ENCODE data around the gene CACNA1H.

The CACNA1H gene

DNA sequence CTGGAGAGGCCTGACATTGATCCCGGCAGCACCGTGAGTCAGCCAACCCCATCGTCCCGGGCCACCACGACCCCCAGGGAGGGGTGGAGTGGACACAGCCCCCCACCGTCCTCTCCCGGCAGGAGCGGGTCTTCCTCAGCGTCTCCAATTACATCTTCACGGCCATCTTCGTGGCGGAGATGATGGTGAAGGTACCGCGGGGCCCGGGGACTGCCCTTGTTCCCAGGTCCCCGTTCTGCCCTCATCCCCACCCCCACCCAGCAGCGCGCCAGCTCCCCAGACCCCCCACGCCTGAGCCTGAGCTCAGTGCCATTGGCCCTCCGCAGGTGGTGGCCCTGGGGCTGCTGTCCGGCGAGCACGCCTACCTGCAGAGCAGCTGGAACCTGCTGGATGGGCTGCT is 57.6 kb downstream of the CACNA1H start:
- no peak for DNase-seq (ENCODE audit: low read depth in 2 of 2, low spot score in 1 of 2)

DNA sequence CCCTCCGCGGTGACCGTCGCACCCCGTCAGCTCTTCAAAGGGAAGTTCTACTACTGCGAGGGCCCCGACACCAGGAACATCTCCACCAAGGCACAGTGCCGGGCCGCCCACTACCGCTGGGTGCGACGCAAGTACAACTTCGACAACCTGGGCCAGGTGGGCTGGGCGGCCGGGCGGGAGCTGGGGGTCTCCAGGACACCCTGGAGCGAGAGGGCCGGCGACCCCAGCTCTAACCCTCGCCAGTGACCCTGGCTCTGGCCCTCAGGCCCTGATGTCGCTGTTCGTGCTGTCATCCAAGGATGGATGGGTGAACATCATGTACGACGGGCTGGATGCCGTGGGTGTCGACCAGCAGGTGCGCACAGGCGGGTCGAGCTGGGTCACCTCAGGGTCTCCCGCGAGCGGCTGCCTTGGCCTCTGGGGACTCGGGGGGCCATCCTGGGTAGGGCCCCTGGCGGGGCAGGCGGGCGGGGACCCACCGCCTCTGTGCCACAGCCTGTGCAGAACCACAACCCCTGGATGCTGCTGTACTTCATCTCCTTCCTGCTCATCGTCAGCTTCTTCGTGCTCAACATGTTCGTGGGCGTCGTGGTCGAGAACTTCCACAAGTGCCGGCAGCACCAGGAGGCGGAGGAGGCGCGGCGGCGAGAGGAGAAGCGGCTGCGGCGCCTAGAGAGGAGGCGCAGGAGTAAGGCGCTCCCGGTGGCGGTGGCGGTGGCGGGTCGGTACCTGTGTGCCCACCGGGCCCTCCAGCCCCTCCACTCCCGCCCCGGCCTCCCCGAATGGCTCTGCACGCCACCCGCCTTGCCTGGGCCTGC is 58.8 kb downstream of the CACNA1H start:
- DNase-seq (ENCODE audit: low read depth in 2 of 2, low spot score in 1 of 2), result no peak

DNA sequence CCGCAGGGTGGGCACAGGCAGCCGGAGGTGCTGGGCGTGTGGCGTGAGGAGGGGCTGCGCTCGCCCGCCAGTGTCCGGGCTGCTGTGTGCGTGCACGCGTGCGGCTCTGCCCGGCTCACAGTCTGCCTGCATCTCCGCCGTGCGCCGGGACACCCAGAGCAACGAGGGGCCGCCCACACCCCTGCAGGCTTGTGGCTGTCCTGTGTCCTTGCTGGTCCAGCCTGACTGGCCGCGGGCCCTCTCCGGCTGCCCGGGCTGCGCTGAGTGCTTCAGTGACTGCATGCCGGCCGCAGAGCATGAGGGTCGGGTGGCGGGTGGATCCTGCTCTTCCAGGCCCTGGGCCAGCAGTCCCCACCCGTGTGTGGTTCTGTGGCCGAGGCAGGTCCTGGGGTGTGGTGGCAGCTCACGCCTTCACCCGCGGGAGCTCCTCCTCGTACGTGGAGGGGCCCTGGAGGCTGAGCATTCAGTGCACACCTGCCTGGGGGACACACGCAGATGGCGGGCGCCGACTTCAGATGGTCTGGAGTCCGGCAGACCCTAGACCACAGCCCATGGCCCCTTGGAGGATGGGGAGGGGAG is 59.8 kb downstream of the CACNA1H start:
- DNase-seq (ENCODE audit: low read depth in 2 of 2, low spot score in 1 of 2), result no peak

DNA sequence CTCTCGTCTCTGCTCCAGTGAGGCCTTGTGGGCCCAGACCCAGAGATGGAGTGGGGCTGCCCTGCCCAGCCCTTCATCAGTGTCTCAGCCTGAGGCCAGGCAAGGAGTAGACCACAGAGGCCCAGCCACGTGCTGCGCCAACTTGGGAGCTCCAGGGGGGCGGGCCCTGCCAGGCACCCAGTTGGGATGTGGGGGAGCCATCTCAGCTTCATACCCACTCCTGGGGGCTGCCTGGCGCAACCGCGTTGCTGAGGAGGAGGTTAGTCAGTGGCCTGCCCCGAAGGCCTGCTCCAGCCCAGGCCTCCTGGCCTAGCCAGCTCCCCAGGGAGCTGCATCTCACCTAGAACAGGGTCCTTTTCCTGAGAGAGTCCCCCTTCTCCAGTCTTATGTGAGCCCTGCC is 60.3 kb downstream of the CACNA1H start:
- no peak for DNase-seq (ENCODE audit: low read depth in 2 of 2, low spot score in 1 of 2)

DNA sequence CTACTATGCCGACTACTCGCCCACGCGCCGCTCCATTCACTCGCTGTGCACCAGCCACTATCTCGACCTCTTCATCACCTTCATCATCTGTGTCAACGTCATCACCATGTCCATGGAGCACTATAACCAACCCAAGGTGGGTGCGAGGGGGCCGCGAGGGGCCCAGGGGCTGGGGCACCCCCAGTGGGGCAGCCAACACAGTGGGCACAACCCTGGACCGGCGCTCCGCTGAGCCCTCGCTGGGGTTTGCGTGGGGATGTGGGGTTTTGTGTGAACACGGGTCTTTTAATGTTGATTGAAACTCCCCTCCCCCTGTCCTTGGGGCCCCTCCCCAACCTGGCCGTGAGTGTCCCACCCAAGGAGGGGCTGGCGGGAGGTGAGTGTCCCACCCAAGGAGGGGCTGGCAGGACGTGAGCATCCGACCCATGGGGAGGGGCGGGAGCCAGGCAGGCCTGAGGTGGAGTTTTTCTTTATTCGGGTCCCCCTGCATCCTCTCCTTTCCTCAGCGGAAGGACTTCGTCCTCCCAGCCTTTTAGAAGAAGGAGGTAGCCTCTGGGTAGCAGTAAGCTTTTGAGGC is 61.0 kb downstream of the CACNA1H start:
- no peak for DNase-seq (ENCODE audit: low read depth in 2 of 2, low spot score in 1 of 2)

DNA sequence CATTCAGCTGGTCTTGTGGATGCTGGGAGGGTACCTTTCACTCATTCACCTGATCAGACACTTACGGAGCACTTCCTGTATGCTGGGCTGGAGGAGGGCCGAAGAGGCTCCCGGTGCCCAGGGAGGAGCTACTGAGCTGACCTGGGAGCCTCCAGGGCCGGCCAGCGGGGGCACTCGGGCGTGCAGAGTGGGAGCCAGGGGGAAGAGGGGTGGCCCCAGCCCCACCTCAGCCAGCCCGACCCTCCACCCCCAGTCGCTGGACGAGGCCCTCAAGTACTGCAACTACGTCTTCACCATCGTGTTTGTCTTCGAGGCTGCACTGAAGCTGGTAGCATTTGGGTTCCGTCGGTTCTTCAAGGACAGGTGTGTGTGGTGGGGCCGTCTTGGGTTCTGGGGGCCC is 61.8 kb downstream of the CACNA1H start:
- no peak for DNase-seq (ENCODE audit: low read depth in 2 of 2, low spot score in 1 of 2)

DNA sequence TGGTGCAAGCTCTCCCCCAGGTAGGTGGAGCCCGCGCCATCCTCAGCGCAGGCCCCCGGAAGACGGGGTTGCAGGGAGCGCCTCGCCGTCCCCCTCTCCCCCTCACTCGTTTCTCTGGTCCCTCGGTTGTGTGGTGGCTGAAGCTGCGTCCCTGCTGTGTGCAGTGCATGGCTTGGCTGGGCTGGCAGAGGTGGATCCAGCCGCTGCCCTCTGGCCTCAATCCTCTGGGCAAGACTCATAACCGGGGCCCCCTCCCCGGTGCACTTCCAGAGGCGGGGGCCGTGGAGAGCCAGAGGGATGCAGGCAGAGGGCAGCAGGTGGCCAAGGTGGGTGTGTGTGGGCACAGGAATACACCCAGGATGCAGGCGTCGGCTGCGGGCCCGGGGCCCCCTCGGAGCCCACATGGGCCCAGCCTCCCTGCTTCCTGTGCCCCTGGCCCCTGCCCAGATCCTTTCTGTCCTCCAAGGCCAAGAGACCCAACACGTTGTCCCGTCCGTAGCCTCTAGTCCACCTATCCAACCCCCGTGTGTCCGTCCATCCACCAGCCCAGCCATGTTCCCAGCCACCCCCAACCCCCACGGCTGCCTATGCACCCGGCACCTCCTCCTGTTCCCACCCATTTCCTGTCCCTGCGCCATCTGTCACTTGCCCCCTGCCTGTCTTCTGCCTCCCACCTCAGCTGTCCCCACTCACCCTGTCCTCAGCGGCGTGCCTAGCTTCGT is 62.8 kb downstream of the CACNA1H start:
- no peak for DNase-seq (ENCODE audit: low read depth in 2 of 2, low spot score in 1 of 2)

DNA sequence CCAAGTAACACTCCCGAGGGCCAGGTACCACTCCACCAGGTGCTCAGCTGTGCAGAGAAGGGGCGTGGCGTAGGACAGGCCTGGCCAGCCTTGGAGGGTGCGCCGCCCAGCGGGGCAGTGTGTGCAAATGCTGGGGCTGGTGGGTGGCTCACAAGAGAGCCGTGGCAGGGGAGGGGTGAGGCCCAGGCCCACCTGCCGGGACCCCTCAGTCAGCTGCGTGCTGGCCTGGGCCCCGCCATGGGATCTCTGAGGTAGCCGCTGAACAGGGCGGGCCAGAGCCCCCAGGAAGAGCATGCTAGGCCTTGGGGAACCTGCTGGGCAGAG is 63.4 kb downstream of the CACNA1H start:
- no peak for DNase-seq (ENCODE audit: low read depth in 2 of 2, low spot score in 1 of 2)

DNA sequence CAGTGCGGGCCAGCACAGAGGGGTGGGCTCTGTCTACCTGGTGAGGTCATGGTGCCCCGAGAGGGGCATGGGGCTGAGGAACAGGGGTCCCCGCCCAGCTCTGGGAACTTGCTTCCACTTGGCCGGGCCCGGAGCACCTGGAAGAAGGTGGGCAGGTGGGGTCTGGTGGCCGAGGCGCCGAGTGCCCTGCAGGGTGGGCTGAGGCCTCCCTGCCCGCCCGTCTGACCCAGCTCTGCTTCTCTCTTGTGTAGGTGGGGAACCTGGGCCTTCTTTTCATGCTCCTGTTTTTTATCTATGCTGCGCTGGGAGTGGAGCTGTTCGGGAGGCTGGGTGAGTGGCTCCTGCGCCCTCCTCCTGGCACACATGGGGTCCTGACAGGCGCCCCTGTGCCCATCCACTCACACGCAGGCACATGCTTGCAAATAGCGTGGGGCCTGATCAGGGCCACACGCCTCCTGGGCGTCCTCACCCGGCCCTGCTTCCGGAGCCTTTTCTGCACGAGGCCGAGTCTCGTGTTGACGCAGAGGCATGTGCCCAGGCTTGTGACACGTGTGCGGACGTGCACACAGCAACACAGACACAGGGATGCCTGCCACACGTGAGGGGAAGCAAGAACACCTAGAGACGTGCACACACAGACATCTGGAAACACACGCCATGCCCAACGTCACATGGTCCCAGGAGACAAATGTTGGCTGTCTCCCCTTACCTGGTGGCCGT is 63.9 kb downstream of the CACNA1H start:
- DNase-seq (ENCODE audit: low read depth in 2 of 2, low spot score in 1 of 2), result no peak

DNA sequence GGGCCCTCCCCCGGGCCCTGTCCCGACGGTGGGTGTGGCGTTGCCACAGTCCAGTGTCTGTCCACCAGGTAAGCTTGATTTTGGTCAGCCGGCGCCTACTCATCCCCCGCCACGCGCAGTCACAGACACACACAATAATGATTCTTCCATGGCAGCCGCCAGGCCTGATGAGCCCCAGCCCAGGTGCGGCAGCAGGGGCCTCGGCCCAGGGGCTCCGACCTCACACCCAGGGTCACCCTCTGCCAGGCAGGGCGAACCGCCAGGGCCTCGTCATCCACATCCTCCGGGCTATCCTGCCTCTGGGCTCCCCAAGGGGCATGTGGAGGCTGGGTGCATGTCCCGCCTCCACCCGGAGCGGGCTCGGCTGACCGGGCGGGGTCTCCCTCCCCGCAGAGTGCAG is 64.6 kb downstream of the CACNA1H start:
- DNase-seq (ENCODE audit: low read depth in 2 of 2, low spot score in 1 of 2), result no peak

DNA sequence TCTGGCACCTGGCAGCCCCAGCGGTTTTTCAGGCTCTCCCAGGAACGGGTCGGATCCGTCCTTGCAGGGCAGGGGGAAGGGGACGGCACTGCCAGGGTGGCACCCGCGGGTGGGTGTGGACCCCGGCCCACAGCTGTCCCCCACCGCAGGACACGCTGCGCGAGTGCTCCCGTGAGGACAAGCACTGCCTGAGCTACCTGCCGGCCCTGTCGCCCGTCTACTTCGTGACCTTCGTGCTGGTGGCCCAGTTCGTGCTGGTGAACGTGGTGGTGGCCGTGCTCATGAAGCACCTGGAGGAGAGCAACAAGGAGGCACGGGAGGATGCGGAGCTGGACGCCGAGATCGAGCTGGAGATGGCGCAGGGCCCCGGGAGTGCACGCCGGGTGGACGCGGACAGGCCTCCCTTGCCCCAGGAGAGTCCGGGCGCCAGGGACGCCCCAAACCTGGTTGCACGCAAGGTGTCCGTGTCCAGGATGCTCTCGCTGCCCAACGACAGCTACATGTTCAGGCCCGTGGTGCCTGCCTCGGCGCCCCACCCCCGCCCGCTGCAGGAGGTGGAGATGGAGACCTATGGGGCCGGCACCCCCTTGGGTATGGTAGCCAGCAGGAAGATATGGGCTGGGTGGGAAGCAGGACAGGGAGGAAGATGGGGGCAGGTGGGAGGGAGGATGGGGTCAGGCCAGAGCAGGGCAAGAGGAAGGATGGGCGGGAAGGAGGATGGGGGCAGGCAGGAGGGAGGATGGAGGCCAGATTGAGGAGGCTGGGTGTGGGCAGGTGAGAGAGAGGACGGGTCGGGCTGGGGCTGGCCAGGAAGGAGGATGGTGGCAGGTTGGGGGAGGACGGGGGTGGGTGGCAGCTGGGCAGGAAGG is 65.4 kb downstream of the CACNA1H start:
- no peak for DNase-seq (ENCODE audit: low read depth in 2 of 2, low spot score in 1 of 2)

DNA sequence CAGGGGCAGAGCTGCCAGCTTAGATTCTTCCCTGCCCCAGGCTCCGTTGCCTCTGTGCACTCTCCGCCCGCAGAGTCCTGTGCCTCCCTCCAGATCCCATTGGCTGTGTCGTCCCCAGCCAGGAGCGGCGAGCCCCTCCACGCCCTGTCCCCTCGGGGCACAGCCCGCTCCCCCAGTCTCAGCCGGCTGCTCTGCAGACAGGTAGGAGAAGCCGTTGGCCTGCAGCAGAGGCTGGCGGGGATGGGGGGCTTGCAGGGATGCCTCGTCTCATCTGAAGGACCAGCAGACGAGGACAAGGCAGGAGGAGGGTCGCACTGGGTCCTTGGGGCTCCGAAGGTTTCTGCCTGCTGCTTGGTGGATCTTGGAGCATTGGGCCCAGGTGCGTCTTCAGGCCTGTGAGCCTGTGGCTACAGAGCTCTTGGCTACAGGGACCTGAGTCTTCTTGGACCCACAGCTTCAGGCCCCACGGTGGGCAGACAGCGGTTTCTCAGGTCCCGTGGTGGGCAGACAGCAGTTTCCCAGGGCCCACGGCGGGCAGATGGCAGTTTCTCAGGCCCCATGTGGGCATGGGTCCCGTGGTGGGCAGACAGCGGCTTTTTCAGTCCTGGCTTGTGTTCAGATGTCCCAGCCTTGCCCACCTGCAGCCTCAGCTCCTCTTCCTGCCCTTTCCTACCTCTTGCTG is 66.2 kb downstream of the CACNA1H start:
- no peak for DNase-seq (ENCODE audit: low read depth in 2 of 2, low spot score in 1 of 2)

DNA sequence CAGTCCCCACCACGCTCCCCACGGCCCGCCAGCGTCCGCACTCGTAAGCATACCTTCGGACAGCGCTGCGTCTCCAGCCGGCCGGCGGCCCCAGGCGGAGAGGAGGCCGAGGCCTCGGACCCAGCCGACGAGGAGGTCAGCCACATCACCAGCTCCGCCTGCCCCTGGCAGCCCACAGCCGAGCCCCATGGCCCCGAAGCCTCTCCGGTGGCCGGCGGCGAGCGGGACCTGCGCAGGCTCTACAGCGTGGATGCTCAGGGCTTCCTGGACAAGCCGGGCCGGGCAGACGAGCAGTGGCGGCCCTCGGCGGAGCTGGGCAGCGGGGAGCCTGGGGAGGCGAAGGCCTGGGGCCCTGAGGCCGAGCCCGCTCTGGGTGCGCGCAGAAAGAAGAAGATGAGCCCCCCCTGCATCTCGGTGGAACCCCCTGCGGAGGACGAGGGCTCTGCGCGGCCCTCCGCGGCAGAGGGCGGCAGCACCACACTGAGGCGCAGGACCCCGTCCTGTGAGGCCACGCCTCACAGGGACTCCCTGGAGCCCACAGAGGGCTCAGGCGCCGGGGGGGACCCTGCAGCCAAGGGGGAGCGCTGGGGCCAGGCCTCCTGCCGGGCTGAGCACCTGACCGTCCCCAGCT is 67.3 kb downstream of the CACNA1H start:
- DNase-seq (ENCODE audit: low read depth in 2 of 2, low spot score in 1 of 2), result no peak

DNA sequence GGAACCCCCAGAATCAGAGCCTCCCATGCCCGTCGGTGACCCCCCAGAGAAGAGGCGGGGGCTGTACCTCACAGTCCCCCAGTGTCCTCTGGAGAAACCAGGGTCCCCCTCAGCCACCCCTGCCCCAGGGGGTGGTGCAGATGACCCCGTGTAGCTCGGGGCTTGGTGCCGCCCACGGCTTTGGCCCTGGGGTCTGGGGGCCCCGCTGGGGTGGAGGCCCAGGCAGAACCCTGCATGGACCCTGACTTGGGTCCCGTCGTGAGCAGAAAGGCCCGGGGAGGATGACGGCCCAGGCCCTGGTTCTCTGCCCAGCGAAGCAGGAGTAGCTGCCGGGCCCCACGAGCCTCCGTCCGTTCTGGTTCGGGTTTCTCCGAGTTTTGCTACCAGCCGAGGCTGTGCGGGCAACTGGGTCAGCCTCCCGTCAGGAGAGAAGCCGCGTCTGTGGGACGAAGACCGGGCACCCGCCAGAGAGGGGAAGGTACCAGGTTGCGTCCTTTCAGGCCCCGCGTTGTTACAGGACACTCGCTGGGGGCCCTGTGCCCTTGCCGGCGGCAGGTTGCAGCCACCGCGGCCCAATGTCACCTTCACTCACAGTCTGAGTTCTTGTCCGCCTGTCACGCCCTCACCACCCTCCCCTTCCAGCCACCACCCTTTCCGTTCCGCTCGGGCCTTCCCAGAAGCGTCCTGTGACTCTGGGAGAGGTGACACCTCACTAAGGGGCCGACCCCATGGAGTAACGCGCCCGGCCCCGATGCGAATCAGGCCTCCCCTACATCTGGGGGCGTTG is 68.1 kb downstream of the CACNA1H start:
- DNase-seq (ENCODE audit: low read depth in 2 of 2, low spot score in 1 of 2), result no peak

DNA sequence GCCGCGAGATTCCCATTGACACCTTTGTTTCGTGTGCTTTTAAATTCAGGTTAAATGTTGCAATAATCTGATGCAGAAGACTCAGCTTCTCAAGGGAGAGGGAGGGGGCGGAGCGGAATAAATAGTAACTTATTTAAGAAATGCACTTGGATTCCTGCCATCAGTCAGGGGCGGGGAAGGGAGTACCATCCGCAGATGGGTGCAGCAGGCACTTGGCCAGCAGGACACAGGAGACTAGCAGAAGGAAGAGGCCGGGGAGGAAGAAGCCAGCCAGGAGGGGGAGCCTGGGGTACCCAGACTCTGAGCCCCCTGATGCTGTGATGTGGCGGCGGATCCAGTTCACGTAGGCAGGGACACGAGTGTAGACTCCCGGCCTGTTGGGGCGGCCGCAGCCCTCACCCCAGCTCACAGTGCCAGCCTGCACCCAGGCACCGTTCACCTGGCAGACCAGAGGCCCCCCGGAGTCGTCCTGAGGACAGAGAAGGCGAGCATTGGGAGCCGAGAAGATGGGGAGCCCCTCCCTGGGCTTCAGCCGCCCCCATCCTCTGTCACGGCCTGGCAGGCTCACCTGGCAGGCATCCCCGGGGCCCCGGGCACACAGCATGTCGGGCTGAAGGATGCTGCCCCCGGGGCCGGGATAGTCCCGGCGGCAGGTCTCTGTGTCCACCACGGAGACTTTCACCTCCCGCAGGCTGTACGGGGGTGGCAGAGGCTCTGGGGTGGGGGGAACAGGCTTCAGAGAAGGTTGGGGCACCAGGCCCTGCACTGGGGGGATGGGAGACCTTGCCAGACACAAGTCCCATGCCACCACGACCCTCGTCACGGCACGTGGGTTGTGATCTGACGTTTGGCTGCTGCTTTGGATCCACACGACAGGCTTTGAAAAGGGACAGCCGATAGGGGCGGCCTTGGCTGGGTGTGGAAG is 69.0 kb downstream of the CACNA1H start:
- no peak for DNase-seq (ENCODE audit: low read depth in 2 of 2, low spot score in 1 of 2)

DNA sequence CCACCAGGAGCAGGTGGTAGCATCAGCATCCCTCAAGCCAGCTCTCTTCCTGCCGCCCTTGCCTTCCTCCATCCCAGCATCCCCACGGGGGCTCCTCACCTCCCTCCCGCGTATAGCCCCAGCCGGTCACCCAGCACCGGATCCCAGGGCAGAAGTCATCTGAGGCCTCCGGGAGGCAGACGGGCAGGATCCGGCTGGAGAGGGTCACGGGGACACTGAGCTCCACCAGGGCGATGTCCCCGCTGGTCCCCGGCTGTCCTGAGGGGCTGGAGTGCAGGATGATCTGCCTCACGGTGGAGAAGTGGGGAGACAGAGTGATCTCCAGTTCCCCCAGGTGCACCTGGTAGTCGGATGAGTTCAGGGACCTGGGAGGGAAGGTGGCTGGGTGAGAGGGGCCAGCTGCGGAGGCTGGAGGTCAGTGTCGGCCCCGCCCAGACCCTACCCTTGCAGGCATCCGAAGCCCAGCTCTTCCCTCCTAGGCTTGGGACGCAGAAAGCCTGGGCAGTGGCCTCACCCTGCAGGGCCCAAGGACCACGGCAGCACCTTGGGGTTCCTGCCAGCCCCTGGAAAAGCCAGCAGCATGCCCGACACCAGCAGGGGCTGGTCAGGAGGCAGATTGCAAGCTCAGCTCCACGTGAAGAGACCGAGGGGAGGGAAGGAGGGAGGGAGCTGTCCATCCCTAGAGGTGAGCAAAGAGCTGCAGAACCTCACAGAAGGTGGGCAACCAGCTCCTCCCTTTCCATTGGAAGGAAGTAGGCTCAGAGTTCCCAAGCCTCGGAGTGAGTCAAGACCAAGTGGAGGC is 69.8 kb downstream of the CACNA1H start:
- no peak for DNase-seq (ENCODE audit: low read depth in 2 of 2, low spot score in 1 of 2)

Measured in stimulated activated CD8-positive, alpha-beta memory T cell treated with anti-CD3 and anti-CD28 coated beads, Interleukin-4, amount 100 ng/mL, for 4 hours (primary cell).